NCI-H345 treated with DMSO at 0.1 percent for 48 hours (cell line): ENCODE results near the gene PTPRU.

Source experiments
- DNase-seq: peaks from one replicate; lab custom pipeline; 2025; ENCODE audit not compliant: unreplicated experiment; lab: John Stamatoyannopoulos, UW

Gene PTPRU

DNA sequence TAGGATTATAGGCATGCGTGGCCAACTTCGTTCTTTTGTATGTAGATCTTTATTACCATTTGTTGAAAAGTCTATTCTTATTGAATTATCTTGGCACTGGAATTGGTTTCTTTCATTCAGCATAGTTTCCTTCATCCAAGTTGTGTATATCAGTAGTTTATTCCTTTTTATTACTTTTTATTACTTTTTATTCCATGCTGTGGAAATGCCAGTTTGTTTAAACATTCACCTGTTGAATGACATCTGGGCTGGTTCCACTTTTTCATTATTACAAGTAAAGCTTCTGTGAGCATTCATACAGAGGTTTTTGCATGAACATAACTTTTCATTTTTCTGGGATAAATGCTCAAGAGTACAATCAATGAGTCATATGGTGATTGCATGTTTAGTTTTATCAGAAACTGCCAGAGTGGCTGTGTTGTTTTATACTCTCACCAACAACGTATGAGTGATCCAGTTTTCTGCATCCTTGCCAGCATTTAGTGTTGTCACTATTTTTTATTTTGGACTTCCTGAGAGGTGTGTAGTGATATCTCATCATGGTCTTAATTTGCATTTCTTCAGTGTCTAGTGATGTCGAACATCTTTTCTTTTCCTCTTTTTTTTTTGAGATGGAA lies 28.6 kb downstream of the PTPRU start:
- DNase-seq = no peak

- no peak for DNase-seq
Observed at GRCh38 chr1:29266912-29267311, 30.6 kb downstream of the PTPRU start.

DNA sequence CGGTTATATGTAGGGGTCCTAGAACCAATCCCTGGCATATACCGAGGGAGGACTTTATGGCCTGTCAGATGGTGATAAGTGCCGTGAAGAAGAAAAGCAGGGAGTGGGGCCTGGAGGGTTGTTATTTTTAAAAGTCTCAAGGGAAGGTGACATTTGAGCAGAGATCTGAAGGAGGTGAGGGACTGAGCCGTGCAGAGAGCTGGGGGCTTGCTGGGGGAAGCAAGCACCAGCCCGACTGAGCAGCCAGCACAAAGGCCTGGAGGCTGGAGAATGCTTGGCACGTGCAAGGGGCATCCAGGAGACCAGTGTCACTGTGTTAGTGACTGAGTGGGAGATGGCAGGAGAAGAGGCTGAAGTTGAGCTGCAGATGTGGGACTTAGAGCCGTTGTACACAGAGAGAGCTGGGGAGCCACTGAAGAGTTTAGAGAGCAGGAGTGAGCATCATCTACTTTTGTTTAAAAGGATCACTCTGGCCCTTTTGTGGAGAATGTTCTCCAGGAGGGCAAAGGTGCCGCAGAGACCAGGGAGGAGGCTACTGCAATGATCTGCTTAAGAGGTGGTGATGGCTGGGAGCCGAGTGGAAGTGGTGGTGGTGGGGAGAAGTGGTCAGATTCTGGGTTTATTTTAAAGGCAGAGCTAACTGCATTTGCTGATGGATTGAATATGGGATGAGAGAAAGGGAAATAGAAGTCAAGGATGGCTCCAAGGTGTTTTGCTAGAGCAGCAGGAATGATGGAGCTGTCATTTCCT lies 31.2 kb downstream of the PTPRU start:
- no peak for DNase-seq

GRCh38 chr1:29269382-29269781 lies 33.1 kb downstream of the PTPRU start:
- DNase-seq = no peak

- DNase-seq = no peak
Observed at GRCh38 chr1:29270929-29271521, 34.7 kb downstream of the PTPRU start.

DNA sequence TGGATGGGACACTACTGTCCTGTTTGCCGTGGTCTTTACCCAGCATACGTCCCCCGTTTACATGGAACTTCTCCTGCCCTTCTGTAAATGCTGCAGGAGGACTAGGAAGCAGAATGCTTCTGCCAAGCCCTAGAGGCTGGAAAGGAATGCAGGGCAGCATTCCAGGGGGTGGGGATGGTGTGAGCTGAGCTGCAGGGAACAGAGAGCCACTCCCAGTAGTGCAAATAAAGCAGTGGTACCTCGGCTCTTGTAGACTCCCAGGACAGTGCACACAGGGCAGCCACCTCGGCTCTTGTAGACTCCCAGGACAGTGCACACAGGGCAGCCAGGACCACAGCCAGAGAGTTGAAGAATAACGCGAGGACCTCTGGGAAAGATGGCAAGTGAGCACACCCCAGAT lies 35.4 kb downstream of the PTPRU start:
- DNase-seq = no peak

DNA sequence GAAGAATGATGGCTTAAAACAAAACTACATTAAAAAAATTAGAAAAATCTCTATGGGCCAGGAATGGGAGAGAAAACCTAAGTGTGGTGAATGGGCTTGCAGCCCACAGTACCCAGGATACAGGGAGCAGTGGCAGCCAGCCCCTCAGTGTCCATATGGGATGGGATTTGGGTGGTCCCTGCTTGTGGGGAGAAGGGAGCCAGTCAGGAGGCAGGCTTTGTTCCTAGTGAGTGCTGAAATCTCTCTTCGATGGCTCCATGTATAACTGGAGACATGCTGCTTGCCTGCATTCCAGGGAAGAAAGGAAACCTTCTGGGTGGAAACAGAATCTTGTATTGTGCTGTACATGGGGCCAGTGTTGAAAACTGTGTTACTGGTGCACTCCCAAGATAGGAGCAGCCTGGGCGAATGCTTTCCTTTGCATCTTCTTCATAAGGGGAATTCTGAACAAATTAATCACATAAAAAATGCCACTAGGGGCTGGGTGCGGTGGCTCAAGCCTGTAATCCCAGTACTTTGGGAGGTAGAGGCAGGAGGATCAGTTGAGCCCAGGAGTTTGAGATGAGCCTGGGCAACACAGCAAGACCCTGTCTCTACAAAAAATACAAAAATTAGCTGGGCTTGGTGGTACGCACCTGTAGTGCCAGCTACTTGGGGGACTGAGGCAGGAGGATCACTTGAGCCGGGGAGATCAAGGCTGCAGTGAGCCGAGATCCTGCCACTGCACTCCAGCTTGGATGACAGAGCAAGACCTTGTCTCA lies 36.0 kb downstream of the PTPRU start:
- no peak for DNase-seq

- no peak for DNase-seq
Observed at GRCh38 chr1:29275435-29275834, 39.1 kb downstream of the PTPRU start.

DNA sequence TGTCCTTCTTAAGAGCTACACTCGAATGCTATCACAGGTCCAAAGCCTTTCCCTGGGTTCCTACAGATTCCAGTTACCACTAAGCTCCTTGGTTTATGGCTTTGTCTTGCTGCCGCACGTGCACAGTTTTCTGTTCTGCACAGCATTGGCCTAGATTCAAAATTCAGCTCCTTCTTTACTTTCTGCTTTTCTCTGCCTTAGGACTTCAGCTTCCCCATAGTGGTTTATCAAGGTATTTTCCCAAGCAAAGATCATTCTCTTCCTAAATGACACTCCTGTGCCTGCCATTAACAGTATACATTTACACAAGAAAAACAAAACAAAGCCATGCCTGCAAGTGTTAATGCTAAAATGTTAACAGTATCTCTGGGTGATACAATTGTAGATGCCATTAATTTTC lies 41.8 kb downstream of the PTPRU start:
- DNase-seq = no peak

- DNase-seq = no peak
Observed at GRCh38 chr1:29279406-29279805, 43.1 kb downstream of the PTPRU start.

- no peak for DNase-seq
Observed at GRCh38 chr1:29279951-29280391, 43.6 kb downstream of the PTPRU start.

DNA sequence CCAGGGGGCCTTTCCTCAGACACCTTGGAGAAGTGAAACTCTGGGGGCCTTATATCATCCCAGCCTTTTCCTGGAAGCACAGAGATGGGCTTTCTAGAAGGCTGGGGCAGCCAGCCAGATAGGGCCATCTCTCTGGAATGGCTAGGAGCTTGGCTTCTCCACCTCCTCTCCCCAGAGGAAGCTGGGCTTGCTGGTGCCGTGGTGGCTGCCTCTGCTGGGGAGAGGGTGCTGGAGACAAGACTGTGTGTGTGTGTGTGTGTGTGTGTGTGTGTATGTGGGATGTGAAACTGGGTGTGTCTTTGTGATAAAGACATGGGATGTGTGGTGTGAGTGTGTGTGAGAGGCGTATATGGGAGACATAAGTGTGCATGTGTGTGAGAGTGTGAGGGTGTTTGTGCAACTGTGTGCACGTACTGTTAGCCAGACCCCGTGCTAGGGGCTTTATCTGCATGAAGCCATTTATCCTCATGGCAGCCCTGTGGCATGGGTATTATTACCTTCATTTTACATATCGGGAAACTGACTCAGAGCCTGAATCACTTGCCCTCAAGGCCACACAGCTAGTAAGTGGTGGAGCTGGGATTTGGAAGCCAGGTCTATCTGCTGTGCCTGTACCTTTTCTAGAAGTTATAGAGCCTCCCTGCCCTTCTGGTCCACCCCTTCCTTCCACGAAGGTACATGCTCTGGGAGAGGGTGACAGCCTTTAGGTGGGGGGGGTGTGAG lies 44.2 kb downstream of the PTPRU start:
- no peak for DNase-seq

- DNase-seq = no peak
Observed at GRCh38 chr1:29281571-29281970, 45.2 kb downstream of the PTPRU start.

DNA sequence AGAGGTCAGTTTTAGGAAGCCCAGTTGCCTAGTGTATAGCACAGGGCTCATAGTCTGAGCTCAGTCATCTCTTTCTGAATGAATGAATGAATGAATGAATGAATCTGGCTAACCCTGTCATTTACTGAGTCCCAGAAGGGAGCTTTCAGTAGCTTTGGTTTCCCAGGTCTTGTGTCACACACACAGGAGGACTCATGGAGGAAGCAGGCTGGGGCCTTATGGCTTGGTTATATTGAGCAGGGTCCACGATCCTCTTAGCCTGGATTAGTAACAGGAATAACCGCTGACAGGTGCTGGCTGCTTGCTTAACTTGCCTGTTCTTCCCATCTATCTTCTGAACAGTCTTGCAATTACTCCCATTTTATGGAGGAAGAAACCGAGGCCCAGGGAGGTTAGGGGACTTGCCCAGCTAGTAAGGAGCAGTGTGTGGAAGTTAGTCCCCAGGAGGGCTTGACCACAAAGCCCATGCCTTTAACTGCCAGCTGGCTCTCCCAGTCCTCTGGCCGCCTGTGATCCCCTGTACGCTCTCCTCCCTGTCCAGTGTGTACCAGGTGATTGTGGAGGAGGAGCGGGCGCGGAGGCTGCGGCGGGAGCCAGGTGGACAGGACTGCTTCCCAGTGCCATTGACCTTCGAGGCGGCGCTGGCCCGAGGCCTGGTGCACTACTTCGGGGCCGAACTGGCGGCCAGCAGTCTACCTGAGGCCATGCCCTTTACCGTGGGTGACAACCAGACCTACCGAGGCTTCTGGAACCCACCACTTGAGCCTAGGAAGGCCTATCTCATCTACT lies 46.0 kb downstream of the PTPRU start:
- no peak for DNase-seq

GRCh38 chr1:29282924-29283803 lies 46.8 kb downstream of the PTPRU start:
- no peak for DNase-seq

GRCh38 chr1:29283804-29284195 lies 47.5 kb downstream of the PTPRU start:
- DNase-seq = no peak

- no peak for DNase-seq
Observed at GRCh38 chr1:29284286-29284960, 48.1 kb downstream of the PTPRU start.

DNA sequence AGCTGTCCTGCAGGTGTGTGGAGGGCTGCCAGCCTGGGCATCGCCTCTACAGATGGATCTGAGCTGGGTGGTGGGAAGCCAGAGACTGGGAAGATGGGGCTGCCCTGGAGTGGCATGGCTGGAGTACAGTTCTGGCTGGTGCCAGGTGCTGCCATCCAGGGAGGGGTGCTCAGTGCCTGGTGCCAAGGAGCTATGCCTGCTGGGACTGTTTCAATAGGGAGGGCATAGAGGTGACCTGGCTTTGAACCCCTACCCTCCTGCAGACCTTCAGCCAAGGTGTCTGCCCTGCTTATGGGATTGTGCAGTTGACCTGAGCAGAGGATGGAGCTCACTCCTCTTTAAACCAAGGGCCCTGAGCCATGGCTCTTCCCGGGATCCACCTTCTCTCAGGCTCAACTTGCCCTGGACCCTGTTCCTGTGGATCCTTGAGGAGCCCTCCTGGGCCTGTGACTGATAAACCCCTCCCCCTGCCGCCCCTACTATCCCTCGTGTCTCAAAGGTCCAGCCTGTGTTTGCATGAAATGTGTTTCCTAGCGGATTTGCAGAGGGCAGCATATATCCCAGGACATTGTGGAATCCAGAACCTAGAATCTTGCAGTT lies 48.7 kb downstream of the PTPRU start:
- no peak for DNase-seq
